ENCODE results near the gene GPR25. TPM values are rescaled to one million over a fixed set of nuclear protein-coding genes. Genes with fewer than 3 reads are reported as not detected.
A peak's percentile ranks its signal among the peaks of the same experiment; 100 is the strongest.

GPR25 gene
- total RNA-seq = 1 to 10 TPM in 1 of 4 donors, not detected in 3; 1.3 TPM

- peak within 1 kb of the TSS in 2 of 4 donors; percentile 6 to 49 for H3K27ac ChIP-seq
- no peaks in the 10 kb centered on the region for H3K36me3 ChIP-seq
Measured at GRCh38 chr1:200872446-200873115, at the start of gene GPR25. Gene GPR25, plus strand, starts transcription at chr1:200872981. Its CDS starts 57 bp downstream, at chr1:200873038.

DNA sequence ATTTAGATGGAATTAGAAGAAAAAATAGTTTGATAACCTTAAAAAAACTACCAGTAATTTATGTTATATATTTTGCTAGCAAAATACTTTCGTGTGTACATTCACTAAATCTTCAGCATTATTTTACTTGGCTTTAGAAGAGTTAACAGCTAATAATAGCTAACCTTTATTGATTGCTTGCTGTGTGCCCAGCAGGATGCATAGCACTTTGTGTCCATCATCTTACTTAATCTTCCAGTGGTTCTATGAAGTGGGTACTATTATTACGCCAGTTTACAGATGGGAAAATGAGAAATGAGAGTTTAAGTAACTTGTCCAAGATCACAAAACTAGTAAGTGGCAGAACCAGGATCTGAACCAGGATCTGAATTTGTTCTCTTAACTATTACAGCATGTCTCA, 41.7 kb upstream of the GPR25 start:
- no peak overlapping the region for H3K4me3 ChIP-seq
- TF ChIP-seq CTCF (IDR thresholded peaks at IDR 0.05) (no peak), POLR2A (IDR thresholded peaks at IDR 0.05) (no peak)
- no peaks in the 10 kb centered on the region for H3K4me1 ChIP-seq
- H3K27me3 ChIP-seq = no peaks in the 10 kb centered on the region
- DNase-seq = no peak
- no peak overlapping the region for H3K27ac ChIP-seq
- intact Hi-C loops (cut with DNase I) = no loop called here
- H3K36me3 ChIP-seq = peaks cover 0 to 27% (median 0%) of the 10 kb centered on the region in 3 donors
- no peaks in the 10 kb centered on the region for H3K9me3 ChIP-seq
- 89% methylated on average over 2 of the region's 2 CpGs for WGBS, 2 donors

More at GRCh38 chr1:200872446-200873115, at the start of gene GPR25:
- Histone ChIP-seq H3K9me3 (no peaks in the 10 kb centered on the region), H3K4me3 (peak within 1 kb of the TSS; percentile 3 to 59 (median 27)), H3K27me3 (peaks cover 0 to 84% (median 11%) of the 10 kb centered on the region in 4 donors), H3K4me1 (peaks cover 5 to 16% (median 12%) of the 10 kb centered on the region in 3 donors)
- intact Hi-C loops (cut with DNase I) = no loop called here
- WGBS, 2 donors = 91 to 95% methylated on average over 8 to 10 of the region's 23 CpGs
- TF ChIP-seq CTCF (IDR thresholded peaks at IDR 0.05) (no peak), POLR2A (IDR thresholded peaks at IDR 0.05) (no peak)
- no peak for DNase-seq

- no peaks in the 10 kb centered on the region for H3K27me3 ChIP-seq
- DNase-seq = no peak
- H3K36me3 ChIP-seq = peaks cover 0 to 29% (median 0%) of the 10 kb centered on the region in 3 donors
- 87 to 92% methylated on average over 5 of the region's 5 CpGs for WGBS, 2 donors
- H3K27ac ChIP-seq = no peak overlapping the region
- no peak for TF ChIP-seq CTCF (IDR thresholded peaks at IDR 0.05)
- TF ChIP-seq POLR2A (IDR thresholded peaks at IDR 0.05) = no peak
- H3K9me3 ChIP-seq = peaks cover 0 to 8% (median 0%) of the 10 kb centered on the region in 3 donors
- intact Hi-C loops (cut with DNase I) = no loop called here
- no peak overlapping the region for H3K4me3 ChIP-seq
- peaks cover 0 to 4% (median 0%) of the 10 kb centered on the region in 3 donors for H3K4me1 ChIP-seq
Measured at GRCh38 chr1:200834383-200834782, 38.4 kb upstream of the GPR25 start.

GRCh38 chr1:200836213-200836612, 36.6 kb upstream of the GPR25 start:
- Histone ChIP-seq H3K27me3 (no peaks in the 10 kb centered on the region), H3K4me1 (peaks cover 0 to 4% (median 0%) of the 10 kb centered on the region in 3 donors), H3K36me3 (peaks cover 0 to 32% (median 0%) of the 10 kb centered on the region in 3 donors), H3K4me3 (no peak overlapping the region), H3K9me3 (peaks cover 0 to 8% (median 0%) of the 10 kb centered on the region in 3 donors), H3K27ac (no peak overlapping the region)
- no peak for TF ChIP-seq POLR2A (IDR thresholded peaks at IDR 0.05)
- TF ChIP-seq CTCF (IDR thresholded peaks at IDR 0.05) = no peak
- intact Hi-C loops (cut with DNase I) = no loop called here
- no peak for DNase-seq
- 87 to 94% methylated on average over 3 of the region's 3 CpGs for WGBS, 2 donors

DNA sequence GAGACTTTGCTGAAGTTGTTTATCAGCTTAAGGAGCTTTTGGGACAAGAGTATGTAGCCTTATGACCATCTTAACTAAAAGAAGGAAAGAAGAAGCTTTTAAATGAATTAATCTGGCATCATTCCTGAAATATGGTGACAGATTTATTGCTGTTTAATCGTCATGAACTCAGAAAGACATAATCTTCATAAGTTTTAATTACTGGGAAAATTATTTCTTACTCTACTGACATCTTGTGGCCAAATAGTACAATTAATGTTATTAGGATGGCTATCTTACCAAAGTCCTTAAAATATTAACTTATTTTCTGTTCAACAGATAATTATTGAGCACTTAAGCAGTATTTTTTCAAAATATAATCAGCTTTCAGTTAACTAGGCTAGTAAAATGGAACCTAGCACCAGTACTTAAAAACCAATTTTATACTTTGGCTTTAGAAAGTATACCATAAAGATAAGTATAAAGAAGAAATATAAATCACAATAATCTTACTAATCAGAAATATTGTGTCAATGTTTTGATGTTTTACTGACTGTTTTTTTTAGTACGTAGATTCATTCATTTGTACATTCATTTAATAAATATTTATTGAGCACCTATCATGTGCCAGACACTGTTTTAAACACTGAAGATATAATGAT, 34.7 kb upstream of the GPR25 start:
- DNase-seq = no peak
- Histone ChIP-seq H3K27ac (no peak overlapping the region), H3K4me1 (peaks cover 0 to 4% (median 0%) of the 10 kb centered on the region in 3 donors), H3K9me3 (peaks cover 0 to 8% (median 0%) of the 10 kb centered on the region in 3 donors), H3K36me3 (peaks cover 0 to 44% (median 0%) of the 10 kb centered on the region in 3 donors), H3K4me3 (no peak overlapping the region), H3K27me3 (no peaks in the 10 kb centered on the region)
- intact Hi-C loops (cut with DNase I) = no loop called here
- TF ChIP-seq CTCF (IDR thresholded peaks at IDR 0.05) (peak; percentile 8 to 53 (median 32)), POLR2A (IDR thresholded peaks at IDR 0.05) (no peak)
- WGBS, 2 donors = 36 to 39% methylated on average over 2 of the region's 2 CpGs

Data from esophagus squamous epithelium (tissue), 5 donors.